T-cell (primary cell): Measurements from ENCODE around the gene LINGO3. TPM values are rescaled to one million over a fixed set of nuclear protein-coding genes. Genes with fewer than 3 reads are reported as not detected.

ENCODE experiments used
- ATAC-seq, 4 experiments: fragments of 200-7000 bp in 3 of 4; fragments of 150-1000 bp in 1 of 4; cut with Tn5 transposase; replicated peaks in 1 of 4; 1 replicate in 3 of 4; 2 replicates in 1 of 4; pipeline ENCODE4 v1.10.0; 2021; ENCODE audit warnings: moderate library complexity in 3 of 4, mild to moderate bottlenecking in 2 of 4, moderate number of reproducible peaks in 1 of 4
- CTCF ChIA-PET, 2 donors: fragments of 300-600 bp; sonication (Branson Sonifier 250); formaldehyde crosslinking; loops; one replicate each; lab custom pipeline; 2022; ENCODE audit warnings: antibody characterized with exemption in 2 of 2; lab: Charles Lee
- POLR2A ChIA-PET, 2 donors: fragments of 300-600 bp; sonication (Branson Sonifier 250); formaldehyde crosslinking; loops; one replicate each; lab custom pipeline; 2022; ENCODE audit warnings: antibody characterized with exemption in 2 of 2; lab: Charles Lee
- DNase-seq, 35 experiments: peaks; one replicate each; pipeline versions ENCODE4 v3.0.0 to v3.0.0-alpha.2; 2013 to 2023
- H3K27ac ChIP-seq: one replicate; pipeline ENCODE4 v1.5.1; 2013; ENCODE audit warnings: low read length
- H3K27me3 ChIP-seq, 2 experiments: replicated peaks in 1 of 2; 1 replicate in 1 of 2; 2 replicates in 1 of 2; pipeline versions ENCODE4 v1.6.1 to v1.7.0; 2013; ENCODE audit warnings: low read length in 1 of 2, mixed read lengths in 1 of 2; ENCODE audit not compliant: control insufficient read depth in 2 of 2, insufficient read depth in 2 of 2; ENCODE audit errors: extremely low read depth in 1 of 2
- H3K36me3 ChIP-seq, 2 donors: 1 replicate in 1 of 2; 2 replicates in 1 of 2; pipeline versions ENCODE4 v1.6.1 to v1.7.0; 2013; ENCODE audit warnings: low read length in 1 of 2; ENCODE audit not compliant: control insufficient read depth in 2 of 2, insufficient read depth in 1 of 2; ENCODE audit errors: extremely low read depth in 1 of 2
- H3K4me1 ChIP-seq, 2 experiments: 1 replicate in 1 of 2; 2 replicates in 1 of 2; pipeline versions ENCODE4 v1.6.1 to v1.7.0; 2013; ENCODE audit warnings: low read length in 2 of 2, mixed read lengths in 1 of 2; ENCODE audit not compliant: insufficient read depth in 2 of 2, control insufficient read depth in 1 of 2; ENCODE audit errors: extremely low read depth in 1 of 2
- H3K4me3 ChIP-seq, 2 donors: 1 replicate in 1 of 2; 2 replicates in 1 of 2; pipeline versions ENCODE4 v1.5.1 to v1.7.0; 2013; ENCODE audit warnings: mild to moderate bottlenecking in 2 of 2, low read length in 1 of 2, moderate library complexity in 1 of 2; ENCODE audit not compliant: control insufficient read depth in 1 of 2; ENCODE audit errors: extremely low read depth in 1 of 2
- H3K9me3 ChIP-seq: 2 replicates; pipeline ENCODE4 v1.7.0; 2013
- H3K27ac Mint-ChIP-seq, 2 donors: one replicate each; pipeline ENCODE4 v1.8.0; 2020 to 2021; ENCODE audit warnings: mild to moderate bottlenecking in 2 of 2, mixed read lengths in 2 of 2
- H3K27me3 Mint-ChIP-seq, 2 donors: one replicate each; pipeline ENCODE4 v1.8.0; 2021 to 2022; ENCODE audit warnings: mixed read lengths in 2 of 2
- H3K36me3 Mint-ChIP-seq: one replicate; pipeline ENCODE4 v1.8.0; 2021; ENCODE audit warnings: mixed read lengths
- H3K4me1 Mint-ChIP-seq, 3 donors: one replicate each; pipeline ENCODE4 v1.8.0; 2020 to 2022; ENCODE audit warnings: mixed read lengths in 3 of 3, mild to moderate bottlenecking in 1 of 3
- H3K4me3 Mint-ChIP-seq, 3 donors: one replicate each; pipeline ENCODE4 v1.8.0; 2020 to 2022; ENCODE audit warnings: mild to moderate bottlenecking in 3 of 3, mixed read lengths in 3 of 3, moderate library complexity in 3 of 3
- H3K9me3 Mint-ChIP-seq, 3 donors: one replicate each; pipeline ENCODE4 v1.8.0; 2020 to 2022; ENCODE audit warnings: mixed read lengths in 3 of 3
- WGBS: methylation state at CpG from one replicate; pipeline ENCODE4 v1.1.5; 2013; ENCODE audit warnings: missing lambda C conversion rate; ENCODE audit not compliant: insufficient coverage; 5-methylcytosine and 5-hydroxymethylcytosine counted together
- total RNA-seq, 35 experiments: library from RNA in 6 of 35; stranded (reverse) in 6 of 35; fragments of 120-200 nt in 1 of 35; gene quantifications; one replicate each; pipeline versions ENCODE4 v1.2.1 to v1.2.4 and lab custom pipeline; 2013 to 2026

The LINGO3 gene
- total RNA-seq, 5 donors from 2014 or later (not counting 1 experiment from before 2014, with no cell fraction given), result 0.23 to 1.7 (median 0.99) TPM

GRCh38 chr19:2305452-2306280 lies 2.3 kb downstream of the LINGO3 start:
- H3K4me3 ChIP-seq, result no peak overlapping the region
- peaks cover 36 to 61% of the 10 kb centered on the region in 2 donors for H3K27me3 Mint-ChIP-seq
- peaks cover 0 to 30% of the 10 kb centered on the region in 2 experiments for H3K4me1 ChIP-seq
- ATAC-seq (no peak), DNase-seq (no peak)
- H3K36me3 Mint-ChIP-seq, result no peaks in the 10 kb centered on the region
- peaks cover 0 to 92% of the 10 kb centered on the region in 2 experiments for H3K27me3 ChIP-seq
- POLR2A ChIA-PET, result interaction anchor here in 1 of 2 donors (0.5 kb wide), 1 partner anchor 9 kb away, joined by 3 read pairs; no protein-coding TSS in a partner anchor
- no peaks in the 10 kb centered on the region for H3K9me3 Mint-ChIP-seq
- WGBS, result 78% methylated on average over 3 of the region's 19 CpGs
- CTCF ChIA-PET, result no interaction called here
- H3K4me1 Mint-ChIP-seq, result peaks cover 13 to 25% (median 14%) of the 10 kb centered on the region in 3 donors
- H3K36me3 ChIP-seq, result no peaks in the 10 kb centered on the region
- no peak overlapping the region for H3K4me3 Mint-ChIP-seq
- H3K27ac ChIP-seq, result no peak overlapping the region
- H3K27ac Mint-ChIP-seq, result no peak overlapping the region
- no peaks in the 10 kb centered on the region for H3K9me3 ChIP-seq

GRCh38 chr19:2303211-2303798 lies 4.6 kb downstream of the LINGO3 start:
- Mint-ChIP-seq H3K27ac (peak overlapping the region in 1 of 2 donors; percentile 43), H3K36me3 (no peaks in the 10 kb centered on the region), H3K27me3 (peaks cover 21 to 38% of the 10 kb centered on the region in 2 donors), H3K4me1 (peaks cover 7 to 22% (median 11%) of the 10 kb centered on the region in 3 donors), H3K9me3 (no peaks in the 10 kb centered on the region), H3K4me3 (peak overlapping the region; percentile 36 to 75 (median 67))
- WGBS, result 49% methylated on average over 16 of the region's 26 CpGs
- H3K4me3 ChIP-seq, result peak overlapping the region in 1 of 2 donors; percentile 15
- H3K9me3 ChIP-seq, result no peaks in the 10 kb centered on the region
- POLR2A ChIA-PET, result no interaction called here
- peak in 2 of 4 experiments; percentile 5 to 14 for ATAC-seq
- CTCF ChIA-PET, result no interaction called here
- peaks cover 0 to 70% of the 10 kb centered on the region in 2 experiments for H3K27me3 ChIP-seq
- no peak overlapping the region for H3K27ac ChIP-seq
- H3K4me1 ChIP-seq, result peaks cover 0 to 27% of the 10 kb centered on the region in 2 experiments
- H3K36me3 ChIP-seq, result no peaks in the 10 kb centered on the region
- DNase-seq, result no peak

- WGBS, result 20% methylated on average over 54 of the region's 62 CpGs
- H3K9me3 Mint-ChIP-seq, result no peaks in the 10 kb centered on the region
- H3K27ac Mint-ChIP-seq, result peak overlapping the region in 1 of 2 donors; percentile 43
- H3K9me3 ChIP-seq, result no peaks in the 10 kb centered on the region
- no peaks in the 10 kb centered on the region for H3K36me3 Mint-ChIP-seq
- H3K4me1 Mint-ChIP-seq, result peaks cover 7 to 22% (median 11%) of the 10 kb centered on the region in 3 donors
- DNase-seq (peak in 5 of 35 experiments; percentile 17 to 37 (median 32)), ATAC-seq (peak; percentile 57 to 73 (median 66))
- POLR2A ChIA-PET, result no interaction called here
- CTCF ChIA-PET, result no interaction called here
- H3K4me1 ChIP-seq, result peaks cover 0 to 22% of the 10 kb centered on the region in 2 experiments
- peaks cover 0 to 65% of the 10 kb centered on the region in 2 experiments for H3K27me3 ChIP-seq
- H3K27ac ChIP-seq, result no peak overlapping the region
- peaks cover 20 to 36% of the 10 kb centered on the region in 2 donors for H3K27me3 Mint-ChIP-seq
- peak overlapping the region; percentile 36 to 75 (median 67) for H3K4me3 Mint-ChIP-seq
- no peaks in the 10 kb centered on the region for H3K36me3 ChIP-seq
- peak overlapping the region; percentile 15 to 23 for H3K4me3 ChIP-seq
Measured at GRCh38 chr19:2302319-2303210, 5.4 kb downstream of the LINGO3 start.

DNA sequence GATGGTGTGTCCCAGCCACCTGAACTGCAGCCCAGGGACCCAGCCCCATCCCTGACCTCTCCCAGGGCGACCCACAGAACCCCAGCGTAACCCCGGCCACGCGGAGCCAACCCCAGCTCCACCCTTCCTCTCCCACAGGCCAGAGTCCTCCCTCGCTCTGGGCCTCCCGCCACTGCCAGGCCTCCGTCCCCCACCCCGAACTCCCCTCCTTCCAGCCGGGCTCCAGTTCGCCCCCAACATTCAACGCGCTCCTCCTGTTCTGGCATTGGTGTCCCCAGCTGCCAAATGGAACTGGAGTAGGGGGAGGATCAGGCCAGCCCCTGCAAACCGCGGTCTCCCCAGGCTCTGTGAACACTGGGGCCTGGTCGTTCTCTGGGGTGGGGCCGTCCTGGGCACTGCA lies 7.4 kb downstream of the LINGO3 start:
- DNase-seq (no peak), ATAC-seq (no peak)
- ChIA-PET POLR2A (no interaction called here), CTCF (no interaction called here)
- Histone ChIP-seq H3K36me3 (no peaks in the 10 kb centered on the region), H3K4me3 (no peak overlapping the region), H3K4me1 (peaks cover 0 to 18% of the 10 kb centered on the region in 2 experiments), H3K27me3 (peaks cover 0 to 45% of the 10 kb centered on the region in 2 experiments), H3K9me3 (no peaks in the 10 kb centered on the region), H3K27ac (no peak overlapping the region)
- Mint-ChIP-seq H3K9me3 (no peaks in the 10 kb centered on the region), H3K27me3 (peaks cover 16 to 21% of the 10 kb centered on the region in 2 donors), H3K4me3 (peak overlapping the region in 1 of 3 donors; percentile 61), H3K27ac (no peak overlapping the region), H3K4me1 (peaks cover 7 to 20% (median 11%) of the 10 kb centered on the region in 3 donors), H3K36me3 (no peaks in the 10 kb centered on the region)
- 85% methylated on average over 9 of the region's 17 CpGs for WGBS

DNA sequence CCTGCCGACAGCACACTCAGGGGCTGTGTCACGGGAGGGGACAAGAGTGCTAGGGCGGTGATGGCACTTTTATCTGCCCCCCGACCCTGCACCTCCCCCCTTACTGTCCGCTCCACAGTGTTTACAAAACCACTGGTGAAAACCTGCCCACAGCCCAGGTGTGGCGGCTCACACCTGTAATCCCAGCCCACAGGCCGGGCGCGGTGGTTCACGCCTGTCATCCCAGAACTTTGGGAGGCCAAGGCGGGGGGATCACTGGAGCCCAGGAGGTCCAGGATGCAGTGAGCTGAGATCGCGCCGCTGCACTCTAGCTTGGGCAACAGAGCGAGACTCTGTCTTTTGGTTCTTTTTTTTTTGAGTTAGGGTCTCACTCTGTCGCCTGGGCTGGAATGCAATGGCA lies 11.8 kb downstream of the LINGO3 start:
- Mint-ChIP-seq H3K9me3 (no peaks in the 10 kb centered on the region), H3K36me3 (peaks cover 8% of the 10 kb centered on the region), H3K4me3 (no peak overlapping the region), H3K27me3 (no peaks in the 10 kb centered on the region), H3K4me1 (peaks cover 12 to 16% (median 13%) of the 10 kb centered on the region in 3 donors), H3K27ac (no peak overlapping the region)
- no peak for ATAC-seq
- no peaks in the 10 kb centered on the region for H3K36me3 ChIP-seq
- ChIA-PET CTCF (no interaction called here), POLR2A (interaction anchor here in 1 of 2 donors (0.6 to 0.7 kb wide), 2 partner anchors 11 to 38 kb away, joined by 3 to 4 read pairs; no protein-coding TSS in a partner anchor)
- no peak for DNase-seq
- no peaks in the 10 kb centered on the region for H3K9me3 ChIP-seq
- peaks cover 1 to 15% of the 10 kb centered on the region in 2 experiments for H3K4me1 ChIP-seq
- no peak overlapping the region for H3K4me3 ChIP-seq
- 81% methylated on average over 13 of the region's 16 CpGs for WGBS
- peaks cover 0 to 7% of the 10 kb centered on the region in 2 experiments for H3K27me3 ChIP-seq
- H3K27ac ChIP-seq, result no peak overlapping the region
